HCT116 (cell line): ENCODE data around the gene ARID3A. TPM values are rescaled to one million over a fixed set of nuclear protein-coding genes. Genes with fewer than 3 reads are reported as not detected.
A peak's percentile ranks its signal among the peaks of the same experiment; 100 is the strongest.

Experiments used
- ATAC-seq: fragments of 200-7000 bp; cut with Tn5 transposase; 2 replicates; pipeline ENCODE4 v1.9.1; 2020; ENCODE audit warnings: mild to moderate bottlenecking, moderate library complexity
- BruUV-seq: library from RNA; stranded (reverse); fragments of 400-500 nt; replicated peaks from 2 replicates; lab custom pipeline; 2021; lab: Mats Ljungman, UMichigan
- CTCF ChIA-PET: fragments of 300-600 bp; sonication (Branson Sonifier 250); formaldehyde crosslinking; loops from one replicate; lab custom pipeline; 2021; ENCODE audit warnings: antibody characterized with exemption; lab: Charles Lee
- POLR2A ChIA-PET: fragments of 300-600, 350-600 bp; sonication (Branson Sonifier 250); formaldehyde crosslinking; loops from one replicate; lab custom pipeline; 2021; ENCODE audit warnings: antibody characterized with exemption; lab: Charles Lee
- RAD21 ChIA-PET, 2 experiments: fragments of 300-600 bp; sonication (Branson Sonifier 250); formaldehyde crosslinking; loops; one replicate each; lab custom pipeline; 2023; ENCODE audit warnings: low total read pairs in 2 of 2; ENCODE audit not compliant: uncharacterized antibody in 2 of 2, unreplicated experiment in 2 of 2, low non-redundant PET in 1 of 2; lab: Charles Lee
- DNase-seq: peaks from one replicate; pipeline ENCODE4 v3.0.0-alpha.2; 2010; ENCODE audit warnings: low read depth, low spot score
- H2AFZ ChIP-seq: fragments of 200-600 bp; shearing (Covaris generic), sonication (generic); 2 replicates; pipeline ENCODE4 v1.6.1; 2017; ENCODE audit warnings: low read depth, mixed run types, mixed read lengths, antibody characterized with exemption, low read length; ENCODE audit not compliant: poor library complexity, severe bottlenecking
- H3K27ac ChIP-seq: 2 replicates; pipeline ENCODE4 v1.5.1; 2012; ENCODE audit warnings: low read depth, low read length
- H3K27me3 ChIP-seq: fragments of 200-600 bp; sonication (generic); 2 replicates; pipeline ENCODE4 v1.6.1; 2016; ENCODE audit warnings: mixed run types, low read length, mixed read lengths; ENCODE audit not compliant: insufficient read depth
- H3K36me3 ChIP-seq, 2 experiments: fragments of 200-500 bp in 1 of 2; fragments of 200-600 bp in 1 of 2; sonication (Bioruptor generic) in 1 of 2; sonication (generic) in 1 of 2; 2 replicates each; pipeline versions ENCODE4 v1.5.1 to v1.6.1; 2014 to 2016; ENCODE audit warnings: low read length in 2 of 2, inconsistent platforms in 1 of 2, mixed read lengths in 1 of 2, mixed run types in 1 of 2; ENCODE audit not compliant: insufficient read depth in 2 of 2, control insufficient read depth in 1 of 2
- H3K4me1 ChIP-seq, 2 experiments: fragments of 200-600 bp in 1 of 2; sonication (generic) in 1 of 2; 2 replicates each; pipeline versions ENCODE4 v1.5.1 to v1.6.1; 2012 to 2017; ENCODE audit warnings: low read length in 2 of 2, inconsistent platforms in 1 of 2, mild to moderate bottlenecking in 1 of 2, mixed read lengths in 1 of 2, mixed run types in 1 of 2, moderate library complexity in 1 of 2; ENCODE audit not compliant: insufficient read depth in 2 of 2, control insufficient read depth in 1 of 2
- H3K4me2 ChIP-seq: fragments of 200-600 bp; sonication (generic); 2 replicates; pipeline ENCODE4 v1.6.1; 2017; ENCODE audit warnings: mixed run types, low read length, mixed read lengths
- H3K4me3 ChIP-seq, 2 experiments: fragments of 200-600 bp in 1 of 2; sonication (generic) in 1 of 2; replicated peaks in 1 of 2; 2 replicates each; pipeline ENCODE4 v1.5.1; 2011 to 2016; ENCODE audit warnings: low read length in 2 of 2, control low read depth in 1 of 2, low read depth in 1 of 2, mild to moderate bottlenecking in 1 of 2, mixed read lengths in 1 of 2, mixed run types in 1 of 2
- H3K79me2 ChIP-seq: fragments of 200-600 bp; sonication (generic); 2 replicates; pipeline ENCODE4 v1.6.1; 2017; ENCODE audit warnings: mild to moderate bottlenecking, mixed run types, low read length, moderate library complexity, mixed read lengths; ENCODE audit not compliant: insufficient read depth
- H3K9ac ChIP-seq: fragments of 200-600 bp; sonication (generic); 2 replicates; pipeline ENCODE4 v1.6.1; 2016; ENCODE audit warnings: low read length, mixed read lengths
- H3K9me2 ChIP-seq: fragments of 200-600 bp; sonication (generic), shearing (Covaris generic); 2 replicates; pipeline ENCODE4 v1.6.1; 2017; ENCODE audit warnings: mixed run types, mild to moderate bottlenecking, moderate library complexity; ENCODE audit not compliant: insufficient read depth
- H3K9me3 ChIP-seq, 2 experiments: fragments of 200-500 bp in 1 of 2; fragments of 200-600 bp in 1 of 2; sonication (Bioruptor generic) in 1 of 2; sonication (generic) in 1 of 2; 2 replicates each; pipeline ENCODE4 v1.6.1; 2014 to 2017; ENCODE audit warnings: low read length in 2 of 2, mixed read lengths in 2 of 2, inconsistent platforms in 1 of 2, low read depth in 1 of 2, mild to moderate bottlenecking in 1 of 2, mixed run types in 1 of 2, moderate library complexity in 1 of 2; ENCODE audit not compliant: control insufficient read depth in 1 of 2, insufficient read depth in 1 of 2
- H4K20me1 ChIP-seq: fragments of 200-600 bp; sonication (generic), shearing (Covaris generic); 2 replicates; pipeline ENCODE4 v1.6.1; 2017; ENCODE audit warnings: mixed run types, mild to moderate bottlenecking, moderate library complexity; ENCODE audit not compliant: insufficient read depth
- ELF1 ChIP-seq: IDR thresholded peaks from 2 replicates; pipeline ENCODE4 v1.6.1; 2012; ENCODE audit warnings: low read depth, borderline replicate concordance
- EZH2 ChIP-seq: fragments of 200-600 bp; sonication (generic); IDR thresholded peaks from 2 replicates; pipeline ENCODE4 v1.6.1; 2017; ENCODE audit warnings: antibody characterized with exemption, mixed run types
- JUND ChIP-seq: IDR thresholded peaks from 2 replicates; pipeline ENCODE4 v1.6.1; 2012
- MAX ChIP-seq: IDR thresholded peaks from 2 replicates; pipeline ENCODE4 v1.6.1; 2012
- POLR2A ChIP-seq: IDR thresholded peaks from 2 replicates; pipeline ENCODE4 v1.7.0; 2011; ENCODE audit warnings: borderline replicate concordance; ENCODE audit not compliant: insufficient read depth, insufficient read length; ENCODE audit errors: extremely low read depth
- RAD21 ChIP-seq: IDR thresholded peaks from 2 replicates; pipeline ENCODE4 v1.6.1; 2012; ENCODE audit warnings: low read depth, mild to moderate bottlenecking
- SIN3A ChIP-seq: IDR thresholded peaks from 2 replicates; pipeline ENCODE4 v1.6.1; 2012; ENCODE audit warnings: low read depth
- SP1 ChIP-seq: IDR thresholded peaks from 2 replicates; pipeline ENCODE4 v1.6.1; 2012; ENCODE audit warnings: low read depth
- SRF ChIP-seq: IDR thresholded peaks from 2 replicates; pipeline ENCODE4 v1.6.1; 2012; ENCODE audit warnings: low read depth
- ZNF274 ChIP-seq: fragments of 200-500 bp; sonication (Bioruptor generic); IDR thresholded peaks from 2 replicates; pipeline ENCODE4 v1.6.1; 2014; ENCODE audit warnings: mild to moderate bottlenecking, low read depth, low read length, inconsistent platforms
- intact Hi-C: fragments of 100-400 bp; cut with micrococcal nuclease; formaldehyde crosslinking; loops from 2 replicates; pipeline ENCODE4 v1.10.0; 2022
- total RNA-seq: library from RNA; stranded (reverse); gene quantifications from one replicate; pipeline ENCODE4 v1.2.1, GENCODE V29; 2021; ENCODE audit not compliant: unreplicated experiment
- TF ChIP-seq, protein P1 (sequence below): IDR thresholded peaks from 2 replicates; pipeline ENCODE4 v1.6.1; 2012; ENCODE audit warnings: low read depth
- TF ChIP-seq, protein P2 (sequence below), 3 experiments: fragments of 200-600 bp in 1 of 3; sonication (generic) in 1 of 3; IDR thresholded peaks in 2 of 3; conservative IDR thresholded peaks in 1 of 3; 2 replicates each; pipeline ENCODE4 v1.5.1; 2012 to 2017; ENCODE audit warnings: low read depth in 2 of 3, low read length in 2 of 3, antibody characterized with exemption in 1 of 3, borderline replicate concordance in 1 of 3, control low read depth in 1 of 3, mild to moderate bottlenecking in 1 of 3, mixed read lengths in 1 of 3, mixed run types in 1 of 3, moderate library complexity in 1 of 3; ENCODE audit not compliant: insufficient read depth in 1 of 3

The ARID3A gene
- total RNA-seq, 1 experiment from 2014 or later: 21.8 TPM

DNA sequence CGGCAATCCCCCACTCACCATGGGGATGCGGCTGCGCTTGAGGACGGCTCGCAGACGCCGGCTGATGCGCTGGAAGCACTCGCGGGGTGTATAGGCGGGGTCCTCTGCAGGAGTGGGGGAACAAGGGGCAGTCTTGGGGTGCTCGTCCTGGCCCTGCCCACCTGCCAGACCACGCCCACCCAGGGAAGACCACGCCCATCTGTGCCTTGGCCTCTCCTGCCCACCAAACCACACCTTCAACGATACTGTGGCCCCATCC, 25.9 kb upstream of the ARID3A start (continued):
- TF ChIP-seq, protein P1, sequence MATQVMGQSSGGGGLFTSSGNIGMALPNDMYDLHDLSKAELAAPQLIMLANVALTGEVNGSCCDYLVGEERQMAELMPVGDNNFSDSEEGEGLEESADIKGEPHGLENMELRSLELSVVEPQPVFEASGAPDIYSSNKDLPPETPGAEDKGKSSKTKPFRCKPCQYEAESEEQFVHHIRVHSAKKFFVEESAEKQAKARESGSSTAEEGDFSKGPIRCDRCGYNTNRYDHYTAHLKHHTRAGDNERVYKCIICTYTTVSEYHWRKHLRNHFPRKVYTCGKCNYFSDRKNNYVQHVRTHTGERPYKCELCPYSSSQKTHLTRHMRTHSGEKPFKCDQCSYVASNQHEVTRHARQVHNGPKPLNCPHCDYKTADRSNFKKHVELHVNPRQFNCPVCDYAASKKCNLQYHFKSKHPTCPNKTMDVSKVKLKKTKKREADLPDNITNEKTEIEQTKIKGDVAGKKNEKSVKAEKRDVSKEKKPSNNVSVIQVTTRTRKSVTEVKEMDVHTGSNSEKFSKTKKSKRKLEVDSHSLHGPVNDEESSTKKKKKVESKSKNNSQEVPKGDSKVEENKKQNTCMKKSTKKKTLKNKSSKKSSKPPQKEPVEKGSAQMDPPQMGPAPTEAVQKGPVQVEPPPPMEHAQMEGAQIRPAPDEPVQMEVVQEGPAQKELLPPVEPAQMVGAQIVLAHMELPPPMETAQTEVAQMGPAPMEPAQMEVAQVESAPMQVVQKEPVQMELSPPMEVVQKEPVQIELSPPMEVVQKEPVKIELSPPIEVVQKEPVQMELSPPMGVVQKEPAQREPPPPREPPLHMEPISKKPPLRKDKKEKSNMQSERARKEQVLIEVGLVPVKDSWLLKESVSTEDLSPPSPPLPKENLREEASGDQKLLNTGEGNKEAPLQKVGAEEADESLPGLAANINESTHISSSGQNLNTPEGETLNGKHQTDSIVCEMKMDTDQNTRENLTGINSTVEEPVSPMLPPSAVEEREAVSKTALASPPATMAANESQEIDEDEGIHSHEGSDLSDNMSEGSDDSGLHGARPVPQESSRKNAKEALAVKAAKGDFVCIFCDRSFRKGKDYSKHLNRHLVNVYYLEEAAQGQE: no peak
- TF ChIP-seq EZH2 (no peak), ZNF274 (no peak), SP1 (no peak), RAD21 (no peak), SRF (no peak), JUND (no peak), POLR2A (no peak), SIN3A (no peak), ELF1 (no peak), MAX (no peak)
- TF ChIP-seq, all 23 proteins: peak for 0

- TF ChIP-seq RAD21 (no peak), ELF1 (no peak), SIN3A (no peak), SP1 (no peak)
- TF ChIP-seq, protein P2, sequence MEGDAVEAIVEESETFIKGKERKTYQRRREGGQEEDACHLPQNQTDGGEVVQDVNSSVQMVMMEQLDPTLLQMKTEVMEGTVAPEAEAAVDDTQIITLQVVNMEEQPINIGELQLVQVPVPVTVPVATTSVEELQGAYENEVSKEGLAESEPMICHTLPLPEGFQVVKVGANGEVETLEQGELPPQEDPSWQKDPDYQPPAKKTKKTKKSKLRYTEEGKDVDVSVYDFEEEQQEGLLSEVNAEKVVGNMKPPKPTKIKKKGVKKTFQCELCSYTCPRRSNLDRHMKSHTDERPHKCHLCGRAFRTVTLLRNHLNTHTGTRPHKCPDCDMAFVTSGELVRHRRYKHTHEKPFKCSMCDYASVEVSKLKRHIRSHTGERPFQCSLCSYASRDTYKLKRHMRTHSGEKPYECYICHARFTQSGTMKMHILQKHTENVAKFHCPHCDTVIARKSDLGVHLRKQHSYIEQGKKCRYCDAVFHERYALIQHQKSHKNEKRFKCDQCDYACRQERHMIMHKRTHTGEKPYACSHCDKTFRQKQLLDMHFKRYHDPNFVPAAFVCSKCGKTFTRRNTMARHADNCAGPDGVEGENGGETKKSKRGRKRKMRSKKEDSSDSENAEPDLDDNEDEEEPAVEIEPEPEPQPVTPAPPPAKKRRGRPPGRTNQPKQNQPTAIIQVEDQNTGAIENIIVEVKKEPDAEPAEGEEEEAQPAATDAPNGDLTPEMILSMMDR (IDR thresholded peaks at IDR 0.05 in 2 of 3, conservative IDR thresholded peaks at IDR 0.05 in 1 of 3; ENCODE audit: borderline replicate concordance in 1 of 3, insufficient read depth in 1 of 3, low read depth in 2 of 3, low read length in 2 of 3): no peak
- Histone ChIP-seq H3K4me2 (peak overlapping the region; percentile 41), H3K79me2 (peaks cover 19% of the 10 kb centered on the region; the same call in 1 of the 2 replicates), H4K20me1 (no peaks in the 10 kb centered on the region), H3K4me1 (peaks cover 6 to 16% of the 10 kb centered on the region in 2 experiments; a peak in 3 of 4 replicates), H3K9me3 (no peaks in the 10 kb centered on the region), H3K36me3 (peaks cover 6 to 7% of the 10 kb centered on the region in 2 experiments; a peak in 3 of 4 replicates), H3K4me3 (no peak overlapping the region), H3K27me3 (no peaks in the 10 kb centered on the region), H3K9ac (no peak overlapping the region), H3K27ac (peak overlapping the region; percentile 49; the same call in 1 of the 2 replicates), H2AFZ (no peak overlapping the region), H3K9me2 (no peaks in the 10 kb centered on the region)
- no TSS peak for BruUV-seq
- ChIA-PET POLR2A (no interaction called here), CTCF (no interaction called here), RAD21 (no interaction called here)
- peak; percentile 84 for ATAC-seq
- no peak for DNase-seq
- intact Hi-C loops: no loop called here
Measured at GRCh38 chr19:900302-901111, 25.3 kb upstream of the ARID3A start.
